Fibroblast of villous mesenchyme (primary cell): Measurements from ENCODE around the gene HIBADH. TPM values are rescaled to one million over a fixed set of nuclear protein-coding genes. Genes with fewer than 3 reads are reported as not detected.

Source experiments
- DNase-seq: peaks from one replicate; pipeline ENCODE4 v3.0.0-alpha.2; 2010; ENCODE audit warnings: low read depth
- H3K4me3 ChIP-seq: 2 replicates; pipeline ENCODE4 v1.5.1; 2011; ENCODE audit warnings: low read depth, mild to moderate bottlenecking, low read length
- total RNA-seq: library from RNA; depleted of rRNA; stranded (reverse); fragments of >200 nt; gene quantifications from 2 replicates; pipeline ENCODE4 v1.2.3, GENCODE V29; 2012
- TF ChIP-seq, protein P1 (sequence below): IDR thresholded peaks from 2 replicates; pipeline ENCODE4 v1.5.1; 2012; ENCODE audit warnings: low read depth, mild to moderate bottlenecking, low read length; ENCODE audit not compliant: insufficient read depth

The HIBADH gene
- total RNA-seq, 1 donor = 70.0 TPM

DNA sequence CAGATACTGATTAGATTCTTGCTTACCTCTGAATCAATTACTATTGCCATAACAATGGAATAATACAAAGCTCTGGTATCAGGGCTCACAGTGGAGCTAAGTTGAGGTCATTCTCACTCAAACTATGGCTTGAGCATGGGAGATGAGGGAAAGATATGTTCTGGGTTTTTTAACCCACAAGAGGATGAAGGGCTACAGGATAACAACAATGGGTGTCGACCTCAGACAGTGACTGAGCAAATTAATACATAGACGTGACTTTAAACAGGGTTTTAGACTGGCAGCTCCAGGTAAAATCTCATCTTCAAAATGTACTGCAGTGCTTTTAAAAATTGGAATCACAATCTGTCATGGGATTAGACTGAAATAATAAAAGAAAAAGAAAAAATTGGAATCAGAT is 7.5 kb upstream of the HIBADH start:
- DNase-seq = no peak
- TF ChIP-seq, protein P1, sequence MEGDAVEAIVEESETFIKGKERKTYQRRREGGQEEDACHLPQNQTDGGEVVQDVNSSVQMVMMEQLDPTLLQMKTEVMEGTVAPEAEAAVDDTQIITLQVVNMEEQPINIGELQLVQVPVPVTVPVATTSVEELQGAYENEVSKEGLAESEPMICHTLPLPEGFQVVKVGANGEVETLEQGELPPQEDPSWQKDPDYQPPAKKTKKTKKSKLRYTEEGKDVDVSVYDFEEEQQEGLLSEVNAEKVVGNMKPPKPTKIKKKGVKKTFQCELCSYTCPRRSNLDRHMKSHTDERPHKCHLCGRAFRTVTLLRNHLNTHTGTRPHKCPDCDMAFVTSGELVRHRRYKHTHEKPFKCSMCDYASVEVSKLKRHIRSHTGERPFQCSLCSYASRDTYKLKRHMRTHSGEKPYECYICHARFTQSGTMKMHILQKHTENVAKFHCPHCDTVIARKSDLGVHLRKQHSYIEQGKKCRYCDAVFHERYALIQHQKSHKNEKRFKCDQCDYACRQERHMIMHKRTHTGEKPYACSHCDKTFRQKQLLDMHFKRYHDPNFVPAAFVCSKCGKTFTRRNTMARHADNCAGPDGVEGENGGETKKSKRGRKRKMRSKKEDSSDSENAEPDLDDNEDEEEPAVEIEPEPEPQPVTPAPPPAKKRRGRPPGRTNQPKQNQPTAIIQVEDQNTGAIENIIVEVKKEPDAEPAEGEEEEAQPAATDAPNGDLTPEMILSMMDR = no peak
- no peak overlapping the region for H3K4me3 ChIP-seq

DNA sequence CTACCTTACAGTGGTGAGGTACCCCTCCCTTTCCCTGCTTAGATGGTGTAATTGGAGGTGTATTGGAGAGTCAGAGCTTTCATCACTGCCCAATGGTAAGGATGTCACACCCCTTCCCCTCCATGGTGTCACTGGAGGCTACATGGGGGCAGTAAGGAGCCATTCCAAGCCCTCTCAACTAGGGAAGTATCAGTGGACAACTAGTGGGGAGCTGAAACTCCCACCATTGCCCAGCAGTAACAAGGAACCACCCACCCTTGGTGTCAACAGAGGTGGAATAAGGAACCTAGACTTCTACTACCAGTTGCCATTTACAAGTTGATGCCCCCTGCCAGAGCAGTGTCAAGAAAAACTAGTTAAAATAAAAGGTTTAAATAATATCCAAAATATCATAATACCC is 2.8 kb upstream of the HIBADH start:
- no peak for DNase-seq
- TF ChIP-seq, protein P1 = no peak

DNA sequence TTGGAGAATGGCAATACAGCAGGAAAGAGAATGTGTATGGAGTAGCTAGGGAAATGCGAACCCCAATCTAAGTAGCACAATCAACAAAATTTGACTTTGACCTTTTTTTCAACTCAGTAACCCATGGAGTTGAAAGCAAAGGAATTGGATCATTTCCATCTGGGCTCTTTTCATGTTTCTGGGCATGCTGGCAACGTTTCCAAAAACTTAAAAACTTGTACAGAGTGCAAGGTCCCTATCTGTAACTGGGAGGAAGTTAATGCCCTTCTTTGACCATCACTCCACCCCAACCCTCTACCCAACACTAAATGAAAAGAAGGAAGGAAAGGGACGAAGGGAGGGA is 1.3 kb upstream of the HIBADH start:
- no peak overlapping the region for H3K4me3 ChIP-seq
- TF ChIP-seq, protein P1 = no peak
- no peak for DNase-seq

More for the DNA sequence above, 2.8 kb upstream of the HIBADH start:
- no peak overlapping the region for H3K4me3 ChIP-seq

DNA sequence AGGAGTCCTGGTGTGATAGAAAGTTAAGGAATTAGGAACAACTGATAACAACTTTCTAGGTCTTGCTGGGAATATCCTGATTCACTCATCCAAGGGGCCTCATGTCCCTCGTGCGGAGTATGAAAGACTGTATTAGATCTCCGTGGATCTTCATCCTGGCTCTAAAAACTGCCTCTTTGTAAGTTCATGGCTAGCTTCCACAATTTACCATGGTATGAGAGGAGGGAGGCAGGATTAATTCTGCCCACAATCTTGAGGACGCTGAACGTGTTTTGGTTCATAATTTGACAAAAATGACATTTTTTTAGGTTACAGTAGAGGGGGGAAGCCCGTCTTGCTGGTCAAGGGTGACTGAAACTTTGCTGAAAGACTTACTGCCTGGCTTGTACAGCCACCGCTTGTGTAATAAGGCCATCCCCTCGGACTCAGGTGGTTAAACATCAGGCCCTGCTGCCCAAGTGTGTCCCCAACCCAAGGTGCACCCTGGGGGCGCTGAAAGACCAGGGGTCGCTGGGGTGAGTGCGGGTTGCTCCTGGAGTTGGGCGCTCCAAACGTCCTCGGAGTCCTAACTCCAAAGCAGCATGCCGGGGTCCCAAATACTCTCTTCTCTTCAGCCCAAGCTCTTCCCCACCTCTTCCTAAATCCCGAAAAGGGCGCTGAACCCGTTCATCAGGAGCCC is 733 bp downstream of the HIBADH start:
- TF ChIP-seq, protein P1 = no peak
- H3K4me3 ChIP-seq = peak overlapping the region; percentile 92
- peak; percentile 41 for DNase-seq

DNA sequence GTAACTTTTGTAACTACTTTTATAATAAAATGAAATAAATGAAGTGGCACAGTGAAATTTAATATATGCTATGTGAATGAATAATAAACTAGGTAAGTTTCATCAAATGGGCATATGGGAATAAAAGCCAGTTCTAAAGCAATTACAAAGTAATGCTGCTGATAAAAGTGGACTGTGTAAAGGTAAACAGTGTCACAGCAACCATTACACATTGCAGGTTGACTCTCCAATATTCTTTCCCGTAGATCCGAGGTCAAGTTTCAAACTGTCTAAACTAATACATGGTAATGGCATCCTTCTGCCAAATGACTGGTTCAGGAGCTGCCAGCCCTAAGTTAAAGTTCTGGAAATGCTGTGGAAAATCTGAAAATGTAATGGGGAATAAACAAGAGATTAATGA is 6.0 kb downstream of the HIBADH start:
- TF ChIP-seq, protein P1 = no peak
- DNase-seq = no peak

DNA sequence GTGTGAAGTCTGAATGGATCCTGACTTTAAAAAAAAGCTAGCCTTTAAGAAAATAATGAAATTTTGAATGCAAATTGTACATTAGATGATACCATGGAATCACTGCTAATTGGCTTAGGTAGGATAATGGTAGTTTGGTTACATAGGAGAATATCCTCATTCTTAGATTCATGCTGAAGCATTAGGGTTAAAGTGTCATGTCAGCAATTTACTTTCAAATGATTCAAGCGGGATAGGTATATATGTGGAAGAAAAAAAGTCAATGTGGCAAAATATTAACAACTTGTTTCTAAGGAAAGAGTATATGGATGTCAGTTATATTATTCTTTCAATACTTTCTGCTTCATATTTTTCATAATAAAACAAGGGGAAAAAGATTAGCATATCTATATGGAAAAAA is 7.5 kb downstream of the HIBADH start:
- TF ChIP-seq, protein P1 = no peak
- no peak overlapping the region for H3K4me3 ChIP-seq
- no peak for DNase-seq

More for the DNA sequence above, 6.0 kb downstream of the HIBADH start:
- H3K4me3 ChIP-seq = no peak overlapping the region

DNA sequence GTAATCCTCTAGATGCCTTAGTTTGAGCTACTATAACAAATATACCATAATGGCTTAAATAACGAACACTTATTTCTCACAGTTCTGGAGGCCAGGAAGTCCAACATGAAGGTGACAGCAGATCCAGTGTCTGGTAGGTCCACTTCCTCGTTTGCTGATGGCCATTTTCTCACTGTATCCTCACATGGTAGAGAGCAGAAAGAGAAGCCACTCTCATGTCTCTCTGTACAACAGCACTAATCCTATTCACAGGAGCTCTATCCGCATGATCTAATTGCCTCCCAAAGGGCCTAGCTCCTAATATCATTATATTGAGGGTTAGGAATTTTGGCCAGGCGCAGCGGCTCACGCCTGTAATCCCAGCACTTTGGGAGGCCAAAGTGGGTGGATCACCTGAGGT is 10.2 kb downstream of the HIBADH start:
- TF ChIP-seq, protein P1 = no peak
- DNase-seq = no peak
- no peak overlapping the region for H3K4me3 ChIP-seq
